IMR-90 (cell line): ENCODE measurements around the gene MAJIN. TPM values are rescaled to one million over a fixed set of nuclear protein-coding genes. Genes with fewer than 3 reads are reported as not detected.

ENCODE experiments used
- ATAC-seq: fragments of 200-7000 bp; cut with Tn5 transposase; 2 replicates; pipeline ENCODE4 v1.9.1; 2020; ENCODE audit warnings: low read depth, mild to moderate bottlenecking, moderate library complexity
- BruUV-seq: library from RNA; stranded (reverse); fragments of 400-500 nt; replicated peaks from 2 replicates; lab custom pipeline; 2021; lab: Mats Ljungman, UMichigan
- CTCF ChIA-PET: fragments of 300-600 bp; formaldehyde crosslinking; extraction: SDS; loops from one replicate; lab custom pipeline; 2021; ENCODE audit warnings: antibody characterized with exemption; lab: Yijun Ruan, JAX
- POLR2A ChIA-PET: fragments of 300-600 bp; sonication (Branson Sonifier 250); formaldehyde crosslinking; loops from one replicate; lab custom pipeline; 2022; ENCODE audit warnings: antibody characterized with exemption; ENCODE audit not compliant: unreplicated experiment; lab: Charles Lee
- DNase-seq: peaks from one replicate; pipeline ENCODE4 v3.0.0; 2013
- H2AFZ ChIP-seq: replicated peaks from 2 replicates; pipeline ENCODE3; 2013; ENCODE audit warnings: low read length, mild to moderate bottlenecking; ENCODE audit not compliant: poor library complexity
- H2AK5ac ChIP-seq: 2 replicates; pipeline ENCODE4 v1.6.1; 2013; ENCODE audit warnings: low read depth, low read length, inconsistent platforms
- H2AK9ac ChIP-seq: replicated peaks from 2 replicates; pipeline ENCODE3; 2013; ENCODE audit warnings: mild to moderate bottlenecking, low read depth, low read length, moderate library complexity; ENCODE audit not compliant: poor library complexity
- H2BK120ac ChIP-seq: 2 replicates; pipeline ENCODE4 v1.6.1; 2013; ENCODE audit warnings: low read depth, low read length, inconsistent platforms
- H2BK15ac ChIP-seq: 3 replicates; pipeline ENCODE4 v1.6.1; 2013; ENCODE audit warnings: low read depth, low read length, inconsistent platforms
- H2BK20ac ChIP-seq: 2 replicates; pipeline ENCODE4 v1.6.1; 2013; ENCODE audit warnings: low read depth, mild to moderate bottlenecking, inconsistent platforms, low read length, moderate library complexity
- H2BK5ac ChIP-seq: 2 replicates; pipeline ENCODE4 v1.6.1; 2013; ENCODE audit warnings: mild to moderate bottlenecking, low read depth, low read length, inconsistent platforms; ENCODE audit not compliant: poor library complexity, severe bottlenecking
- H3K14ac ChIP-seq: replicated peaks from 2 replicates; pipeline ENCODE4 v1.6.1; 2013; ENCODE audit warnings: low read depth, low read length, inconsistent platforms
- H3K18ac ChIP-seq: 2 replicates; pipeline ENCODE4 v1.6.1; 2013; ENCODE audit warnings: low read depth, low read length, control low read depth
- H3K23ac ChIP-seq: 2 replicates; pipeline ENCODE4 v1.6.1; 2013; ENCODE audit warnings: low read depth, low read length, inconsistent platforms
- H3K27ac ChIP-seq: 2 replicates; pipeline ENCODE4 v1.5.1; 2013; ENCODE audit warnings: mild to moderate bottlenecking, control low read depth, low read length; ENCODE audit not compliant: insufficient read depth
- H3K27me3 ChIP-seq: 2 replicates; pipeline ENCODE4 v1.6.1; 2013; ENCODE audit warnings: low read length; ENCODE audit not compliant: control insufficient read depth, insufficient read depth
- H3K36me3 ChIP-seq: 2 replicates; pipeline ENCODE4 v1.6.1; 2013; ENCODE audit warnings: low read length, mixed read lengths; ENCODE audit not compliant: control insufficient read depth, insufficient read depth
- H3K4ac ChIP-seq: 2 replicates; pipeline ENCODE4 v1.6.1; 2013; ENCODE audit warnings: low read depth, low read length, inconsistent platforms
- H3K4me1 ChIP-seq: 2 replicates; pipeline ENCODE4 v1.6.1; 2013; ENCODE audit warnings: low read length, mixed read lengths; ENCODE audit not compliant: control insufficient read depth, insufficient read depth
- H3K4me2 ChIP-seq: 2 replicates; pipeline ENCODE4 v1.6.1; 2013; ENCODE audit warnings: low read depth, mild to moderate bottlenecking, control low read depth, low read length, moderate library complexity
- H3K4me3 ChIP-seq: 2 replicates; pipeline ENCODE4 v1.5.1; 2013; ENCODE audit warnings: low read depth, mild to moderate bottlenecking, control low read depth, low read length, moderate library complexity; ENCODE audit not compliant: insufficient read depth
- H3K56ac ChIP-seq: 2 replicates; pipeline ENCODE4 v1.6.1; 2013; ENCODE audit warnings: low read length, inconsistent platforms; ENCODE audit not compliant: insufficient read depth; ENCODE audit errors: extremely low read depth
- H3K79me1 ChIP-seq, 2 experiments: 2 replicates each; pipeline ENCODE4 v1.6.1; 2013; ENCODE audit warnings: low read length in 2 of 2, inconsistent platforms in 1 of 2, low read depth in 1 of 2
- H3K9ac ChIP-seq: 2 replicates; pipeline ENCODE4 v1.6.1; 2013; ENCODE audit warnings: low read depth, low read length, control low read depth
- H3K9me1 ChIP-seq: 2 replicates; pipeline ENCODE4 v1.6.1; 2013; ENCODE audit warnings: low read length, inconsistent platforms; ENCODE audit not compliant: insufficient read depth
- H3K9me3 ChIP-seq: 2 replicates; pipeline ENCODE4 v1.6.1; 2013; ENCODE audit warnings: low read length; ENCODE audit not compliant: control insufficient read depth, insufficient read depth
- H4K20me1 ChIP-seq: 2 replicates; pipeline ENCODE4 v1.6.1; 2013; ENCODE audit warnings: low read length, inconsistent platforms; ENCODE audit not compliant: insufficient read depth
- H4K5ac ChIP-seq: 2 replicates; pipeline ENCODE4 v1.6.1; 2013; ENCODE audit warnings: mild to moderate bottlenecking, low read depth, low read length, control low read depth
- H4K8ac ChIP-seq, 2 experiments: 2 replicates each; pipeline ENCODE4 v1.6.1; 2013; ENCODE audit warnings: low read depth in 2 of 2, low read length in 2 of 2, control low read depth in 1 of 2, inconsistent platforms in 1 of 2
- H4K91ac ChIP-seq: 2 replicates; pipeline ENCODE4 v1.6.1; 2013; ENCODE audit warnings: low read depth, low read length, inconsistent platforms; ENCODE audit not compliant: insufficient read depth
- CTCF ChIP-seq: conservative IDR thresholded peaks from 2 replicates; pipeline ENCODE4 v1.5.1; 2012; ENCODE audit warnings: mild to moderate bottlenecking, low read depth, low read length, improper control_type of control experiment
- POLR2A ChIP-seq: IDR thresholded peaks from 2 replicates; pipeline ENCODE4 v1.6.1; 2012; ENCODE audit warnings: mild to moderate bottlenecking, low read depth, low read length
- WGBS, 2 experiments: methylation state at CpG; one replicate each; pipeline versions ENCODE4 v1.1.5 to v1.1.7; 2013; ENCODE audit warnings: missing lambda C conversion rate in 2 of 2; ENCODE audit not compliant: insufficient read length in 1 of 2; ENCODE audit errors: extremely low coverage in 2 of 2; 5-methylcytosine and 5-hydroxymethylcytosine counted together
- dilution Hi-C: fragments of 300-500 bp; cut with HindIII; formaldehyde crosslinking; loops from one replicate; pipeline ENCODE4 v1.14.3; 2018; ENCODE audit warnings: low sequenced_read_pairs; ENCODE audit not compliant: unreplicated experiment
- in situ Hi-C: fragments of 300-500 bp; cut with MboI; formaldehyde crosslinking; loops from 3 replicates; pipeline ENCODE4 v1.14.3; 2019; ENCODE audit warnings: low sequenced_read_pairs, inconsistent platforms, mixed read lengths
- intact Hi-C: fragments of 100-400 bp; cut with micrococcal nuclease; formaldehyde crosslinking; loops from 2 replicates; pipeline ENCODE4 v1.10.0; 2022
- polyA plus RNA-seq, 3 experiments: library from polyadenylated mRNA; depleted of rRNA; stranded (reverse); fragments of >200 nt; gene quantifications; 2 replicates each; pipeline ENCODE4 v1.2.3, GENCODE V29; 2012; ENCODE audit warnings: low replicate concordance in 1 of 3
- total RNA-seq: library from RNA; depleted of rRNA; stranded (reverse); fragments of >200 nt; gene quantifications from 2 replicates; pipeline ENCODE4 v1.2.3, GENCODE V29; 2012

The MAJIN gene
- total and polyA plus RNA-seq, 2 of the 4 experiments (the other 2 are of a cell fraction), result not detected

- CTCF ChIA-PET, result no interaction called here
- Histone ChIP-seq H2AK9ac (no peak overlapping the region), H3K4ac (no peak overlapping the region), H4K20me1 (no peaks in the 10 kb centered on the region; the same call in 1 of the 2 replicates), H3K4me2 (no peak overlapping the region), H3K79me1 (peaks cover 10 to 25% of the 10 kb centered on the region in 2 experiments), H3K4me3 (no peak overlapping the region), H3K9me3 (no peaks in the 10 kb centered on the region), H2AK5ac (no peak overlapping the region), H4K91ac (no peak overlapping the region), H3K27ac (no peak overlapping the region), H3K9me1 (0 out of 2 replicates have a peak, but pooled peaks cover 6% of the 10 kb centered on the region), H3K56ac (no peak overlapping the region), H4K8ac (no peak overlapping the region), H3K18ac (no peak overlapping the region), H3K23ac (no peak overlapping the region), H2BK5ac (no peak overlapping the region), H3K9ac (no peak overlapping the region), H2AFZ (no peak overlapping the region), H2BK20ac (no peak overlapping the region), H3K4me1 (peaks cover 10% of the 10 kb centered on the region), H2BK120ac (no peak overlapping the region), H3K36me3 (no peaks in the 10 kb centered on the region), H3K27me3 (no peaks in the 10 kb centered on the region), H2BK15ac (no peak overlapping the region), H3K14ac (no peak overlapping the region), H4K5ac (no peak overlapping the region)
- dilution Hi-C loops (no loop called here), intact Hi-C loops (no loop called here), in situ Hi-C loops (loop anchor here (5.0 kb wide), 1 partner anchor 87 kb away; no protein-coding TSS in a partner anchor)
- ATAC-seq, result no peak
- no peak for DNase-seq
- WGBS, 2 experiments, result no CpG with 5 or more reads among the region's 2 CpGs
- no TSS peak for BruUV-seq
- no peak for TF ChIP-seq POLR2A
- TF ChIP-seq CTCF, result no peak
- POLR2A ChIA-PET, result no interaction called here
These were observed 51.8 kb downstream of the MAJIN start for GRCh38 chr11:64920124-64920523.
